ENCODE data around the gene NCAPD2. TPM values are rescaled to one million over a fixed set of nuclear protein-coding genes. Genes with fewer than 3 reads are reported as not detected.

The NCAPD2 gene
- total and polyA plus RNA-seq, 2 donors (not counting 3 experiments of a cell fraction or from before 2014, with no cell fraction given) = 41.8 to 90.1 TPM

DNA sequence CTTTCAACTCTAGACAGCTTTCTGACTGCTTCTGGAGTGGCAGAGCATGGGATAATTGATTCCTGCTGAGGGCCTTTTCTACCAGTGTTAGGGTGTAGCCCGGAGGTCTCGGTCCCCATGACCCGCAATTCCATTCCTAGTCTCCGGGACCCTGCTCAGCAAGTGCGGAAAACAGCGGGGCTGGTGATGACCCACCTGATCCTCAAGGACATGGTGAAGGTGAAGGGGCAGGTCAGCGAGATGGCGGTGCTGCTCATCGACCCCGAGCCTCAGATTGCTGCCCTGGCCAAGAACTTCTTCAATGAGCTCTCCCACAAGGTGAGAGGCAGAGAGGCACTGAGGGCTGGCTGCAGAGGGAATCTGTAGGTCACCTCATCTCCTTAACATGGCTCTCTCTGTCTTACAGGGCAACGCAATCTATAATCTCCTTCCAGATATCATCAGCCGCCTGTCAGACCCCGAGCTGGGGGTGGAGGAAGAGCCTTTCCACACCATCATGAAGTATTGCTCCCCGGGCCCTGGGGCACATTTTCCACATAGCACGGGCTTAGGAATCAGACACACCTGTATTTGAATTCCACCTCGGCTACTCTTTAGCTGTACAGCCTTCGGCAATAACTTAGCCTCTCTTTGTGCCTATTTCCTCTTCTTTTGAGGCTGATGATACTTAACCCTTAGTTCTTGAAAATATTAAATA lies 34.8 kb downstream of the NCAPD2 start:
- BruUV-seq (replicated peaks) = no TSS peak
- H3K4me1 ChIP-seq (ENCODE audit: control insufficient read depth, extremely low read depth, insufficient read depth, low read length) = peaks cover 17% of the 10 kb centered on the region
- H3K9me3 ChIP-seq (replicated peaks; ENCODE audit: control insufficient read depth, insufficient read depth, low read length) = no peaks in the 10 kb centered on the region
- H3K4me3 ChIP-seq (replicated peaks in 1 of 3; ENCODE audit: insufficient read depth in 1 of 3, low read depth in 1 of 3, low read length in 3 of 3) = no peak overlapping the region
- no peak overlapping the region for H3K27ac ChIP-seq (ENCODE audit: insufficient read depth, low read depth, low read length)
- no peaks in the 10 kb centered on the region for H3K79me2 ChIP-seq (ENCODE audit: control insufficient read depth, insufficient read depth, low read length)
- peaks cover 36 to 38% of the 10 kb centered on the region in 2 experiments for H3K36me3 ChIP-seq (ENCODE audit: control insufficient read depth in 2 of 2, extremely low read depth in 1 of 2, insufficient read depth in 2 of 2, low read length in 2 of 2)
- DNase-seq (ENCODE audit: low read depth, low spot score) (no peak), FAIRE-seq (no peak)
- POLR2A ChIA-PET = no interaction called here
- no peaks in the 10 kb centered on the region for H3K27me3 ChIP-seq (ENCODE audit: control insufficient read depth in 2 of 2, insufficient read depth in 2 of 2, low read length in 2 of 2)
- CTCF ChIA-PET = interaction anchor here (1.0 kb wide), 1 partner anchor 9 kb away, joined by 4 read pairs; no protein-coding TSS in a partner anchor
- no peak overlapping the region for H2AFZ ChIP-seq (ENCODE audit: low read depth, low read length)
- intact Hi-C loops (cut with micrococcal nuclease) (no loop called here), dilution Hi-C loops (cut with MboI; ENCODE audit: extremely low pct_ligation_motif_present, low sequenced_read_pairs) (no loop called here)
- TF ChIP-seq EZH2 (IDR thresholded peaks at IDR 0.05; ENCODE audit: borderline replicate concordance, low read depth, low read length, severe bottlenecking) (no peak), GATA2 (IDR thresholded peaks at IDR 0.05; ENCODE audit: insufficient read depth, insufficient read length, low read depth, low read length) (no peak), MYC (IDR thresholded peaks at IDR 0.05; ENCODE audit: low read depth, low read length) (no peak), POLR2A (IDR thresholded peaks at IDR 0.05; ENCODE audit: low read depth, low read length) (no peak), JUN (IDR thresholded peaks at IDR 0.05; ENCODE audit: borderline replicate concordance, insufficient read depth, insufficient read length, low read depth) (no peak)
- TF ChIP-seq, protein P1, sequence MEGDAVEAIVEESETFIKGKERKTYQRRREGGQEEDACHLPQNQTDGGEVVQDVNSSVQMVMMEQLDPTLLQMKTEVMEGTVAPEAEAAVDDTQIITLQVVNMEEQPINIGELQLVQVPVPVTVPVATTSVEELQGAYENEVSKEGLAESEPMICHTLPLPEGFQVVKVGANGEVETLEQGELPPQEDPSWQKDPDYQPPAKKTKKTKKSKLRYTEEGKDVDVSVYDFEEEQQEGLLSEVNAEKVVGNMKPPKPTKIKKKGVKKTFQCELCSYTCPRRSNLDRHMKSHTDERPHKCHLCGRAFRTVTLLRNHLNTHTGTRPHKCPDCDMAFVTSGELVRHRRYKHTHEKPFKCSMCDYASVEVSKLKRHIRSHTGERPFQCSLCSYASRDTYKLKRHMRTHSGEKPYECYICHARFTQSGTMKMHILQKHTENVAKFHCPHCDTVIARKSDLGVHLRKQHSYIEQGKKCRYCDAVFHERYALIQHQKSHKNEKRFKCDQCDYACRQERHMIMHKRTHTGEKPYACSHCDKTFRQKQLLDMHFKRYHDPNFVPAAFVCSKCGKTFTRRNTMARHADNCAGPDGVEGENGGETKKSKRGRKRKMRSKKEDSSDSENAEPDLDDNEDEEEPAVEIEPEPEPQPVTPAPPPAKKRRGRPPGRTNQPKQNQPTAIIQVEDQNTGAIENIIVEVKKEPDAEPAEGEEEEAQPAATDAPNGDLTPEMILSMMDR (IDR thresholded peaks at IDR 0.05; ENCODE audit: extremely low read depth in 1 of 2, insufficient read depth in 1 of 2, low read depth in 1 of 2, low read length in 2 of 2) = no peak
- H4K20me1 ChIP-seq (replicated peaks; ENCODE audit: control insufficient read depth, extremely low read depth, insufficient read depth, low read length) = no peaks in the 10 kb centered on the region
- no peak overlapping the region for H3K9ac ChIP-seq (replicated peaks; ENCODE audit: extremely low read depth, insufficient read depth, low read length)
- H3K4me2 ChIP-seq (ENCODE audit: insufficient read depth, low read length) = no peak overlapping the region
- H3K9me1 ChIP-seq (replicated peaks; ENCODE audit: control insufficient read depth, extremely low read depth, insufficient read depth, low read length) = no peaks in the 10 kb centered on the region

All from endothelial cell of umbilical vein (primary cell).